ENCODE results near the gene BLMH.

The BLMH gene

DNA sequence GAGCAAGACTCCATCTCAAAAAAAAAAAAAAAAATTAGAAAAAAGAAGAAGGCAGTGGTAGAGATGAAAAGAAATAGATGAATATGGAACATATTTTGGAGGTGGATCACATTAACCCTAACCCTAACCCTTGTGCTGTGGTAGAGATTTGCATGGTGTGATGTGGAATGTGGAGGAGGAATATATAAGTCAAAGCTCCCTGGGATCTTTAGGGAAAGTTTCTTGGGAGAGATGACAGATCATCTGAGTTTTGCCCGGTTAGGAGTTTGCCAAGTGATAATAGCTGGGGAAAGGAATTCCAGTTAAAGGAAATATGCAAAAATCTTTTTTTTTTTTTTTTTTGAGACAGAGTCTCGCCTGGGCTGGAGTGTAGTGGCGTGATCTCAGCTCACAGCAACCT lies 13.0 kb upstream of the BLMH start:
- DNase-seq: no peak

DNA sequence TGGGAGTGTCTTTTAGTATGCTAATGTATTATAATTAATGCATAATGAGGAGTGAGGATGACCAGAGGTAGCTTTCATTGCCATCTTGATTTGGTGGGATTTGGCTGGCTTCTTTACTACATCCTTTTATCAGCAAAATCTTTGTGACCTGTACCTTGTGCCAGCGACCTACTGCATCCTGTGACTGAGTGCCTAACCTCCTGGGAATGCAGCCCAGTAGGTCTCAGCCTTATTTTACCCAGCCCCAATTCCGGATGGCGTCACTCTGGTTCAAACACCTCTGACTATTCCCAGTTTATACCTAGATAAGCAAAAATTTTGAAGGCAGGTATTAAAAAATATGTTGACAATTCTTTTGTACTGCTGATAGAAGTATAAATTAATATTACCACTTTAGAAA lies 10.5 kb upstream of the BLMH start:
- DNase-seq: no peak

- no peak for DNase-seq
Observed at GRCh38 chr17:30300818-30301217, 9.1 kb upstream of the BLMH start.

DNA sequence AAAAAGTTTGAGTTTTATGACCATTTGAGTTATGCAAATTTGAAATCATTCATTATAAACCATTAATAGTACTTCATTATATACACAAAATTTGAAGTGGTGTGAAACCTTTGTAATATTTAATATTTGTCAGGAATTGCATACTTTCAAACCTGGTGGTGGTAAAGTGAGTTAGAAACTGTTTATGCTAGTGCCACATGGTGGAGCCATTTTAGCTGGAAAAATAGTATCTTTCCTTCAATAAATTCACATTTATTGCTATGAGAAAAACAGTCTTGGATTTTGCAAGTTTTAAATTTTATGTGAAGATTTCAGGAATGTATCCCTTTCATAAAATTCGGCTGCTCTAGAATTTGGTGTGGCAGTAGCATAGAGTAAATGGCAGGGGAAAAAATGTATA lies 7.3 kb upstream of the BLMH start:
- DNase-seq: no peak

DNA sequence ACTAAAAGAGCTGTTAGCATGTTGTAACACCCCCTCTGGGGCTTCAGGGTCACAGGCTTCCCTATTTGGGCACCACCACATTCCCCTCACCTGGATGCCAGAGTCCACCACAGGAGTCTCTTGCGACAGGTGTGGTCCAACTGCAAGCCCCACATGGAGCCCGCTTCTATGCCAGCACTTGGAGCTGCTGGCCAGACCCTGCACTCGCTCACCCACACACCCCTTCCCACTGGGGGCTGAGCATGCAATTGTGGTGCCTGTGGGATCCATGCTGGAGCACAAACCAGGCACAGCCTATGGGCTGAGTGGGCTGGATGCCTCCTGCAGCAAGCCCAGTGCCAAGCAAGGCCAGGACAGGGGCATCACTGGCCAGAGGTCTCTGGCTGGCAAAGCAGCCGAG lies 6.0 kb upstream of the BLMH start:
- no peak for DNase-seq

DNA sequence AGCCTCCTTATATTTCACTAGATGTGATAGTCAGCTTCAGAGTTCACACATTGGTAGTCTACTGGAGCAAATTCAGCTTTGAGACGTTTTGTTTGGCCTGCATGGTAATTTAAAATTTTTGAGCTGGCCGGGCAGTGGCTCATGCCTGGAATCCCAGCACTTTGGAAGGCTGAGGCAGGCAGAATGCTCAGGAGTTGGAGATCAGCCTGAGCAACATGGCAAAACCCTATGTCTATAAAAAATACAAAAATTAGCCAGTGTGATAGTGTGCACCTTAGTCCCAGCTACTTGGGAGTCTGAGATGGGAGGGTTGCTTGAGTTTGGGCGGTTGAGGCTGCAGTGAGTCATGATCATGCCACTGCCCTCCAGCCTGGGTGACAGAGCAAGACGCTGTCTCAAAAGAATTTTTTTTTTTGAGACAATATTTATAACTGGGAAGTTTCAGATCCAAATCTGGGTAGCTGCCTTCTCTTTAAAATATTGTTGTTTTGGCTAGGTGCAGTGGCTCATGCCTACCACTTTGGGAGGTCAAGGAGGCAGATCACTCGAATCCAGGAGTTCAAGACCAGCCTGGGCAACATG lies 4.8 kb upstream of the BLMH start:
- DNase-seq: no peak

GRCh38 chr17:30292286-30292858 lies 628 bp upstream of the BLMH start:
- no peak for DNase-seq

GRCh38 chr17:30290696-30291542 lies 825 bp downstream of the BLMH start:
- no peak for DNase-seq

GRCh38 chr17:30290077-30290476 lies 1.7 kb downstream of the BLMH start:
- no peak for DNase-seq

DNA sequence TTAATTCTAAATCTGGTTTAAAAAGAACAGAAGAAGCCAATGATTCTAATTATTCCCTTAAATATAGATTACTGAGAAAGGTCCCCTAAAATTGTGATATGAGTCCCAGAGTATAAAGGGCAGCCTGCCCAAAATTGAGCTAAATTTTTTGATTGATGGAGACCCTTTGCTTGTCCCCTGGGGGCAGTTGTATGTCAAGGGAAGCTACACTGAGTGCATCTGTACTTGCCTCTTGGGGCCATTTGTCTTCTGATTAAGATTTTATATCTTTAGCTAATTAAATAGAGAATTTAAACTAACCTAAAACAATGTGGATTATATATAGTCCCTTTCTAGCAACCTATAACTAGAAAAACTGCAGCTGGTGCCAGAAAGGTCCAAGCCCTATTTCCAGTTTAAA lies 12.6 kb downstream of the BLMH start:
- no peak for DNase-seq

GRCh38 chr17:30278032-30278431 lies 13.7 kb downstream of the BLMH start:
- no peak for DNase-seq

- no peak for DNase-seq
Observed at GRCh38 chr17:30275911-30276310, 15.8 kb downstream of the BLMH start.

GRCh38 chr17:30274887-30275286 lies 16.9 kb downstream of the BLMH start:
- DNase-seq: no peak

- no peak for DNase-seq
Observed at GRCh38 chr17:30273373-30273772, 18.4 kb downstream of the BLMH start.

DNA sequence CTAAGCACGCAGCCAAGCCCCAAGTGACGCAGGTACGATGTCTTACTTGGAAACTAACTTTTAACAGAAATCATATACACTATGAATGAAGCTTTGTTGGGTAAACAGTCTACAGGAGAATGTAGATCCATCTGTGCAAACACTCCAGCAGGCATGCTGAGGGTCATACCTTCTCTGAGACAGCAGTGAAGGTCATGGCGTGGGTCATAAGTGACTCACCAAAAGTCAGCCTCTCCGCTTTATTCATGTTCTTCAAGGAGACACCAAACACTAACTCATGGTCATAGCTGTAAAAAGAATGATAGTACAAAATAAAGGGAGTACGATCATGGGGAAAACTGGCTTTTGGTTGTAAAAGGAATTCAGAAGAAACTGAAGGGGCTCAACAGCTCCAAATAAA lies 20.6 kb downstream of the BLMH start:
- DNase-seq: no peak

- no peak for DNase-seq
Observed at GRCh38 chr17:30267625-30268024, 24.1 kb downstream of the BLMH start.

- DNase-seq: no peak
Observed at GRCh38 chr17:30263552-30264333, 28.0 kb downstream of the BLMH start.

- DNase-seq: no peak
Observed at GRCh38 chr17:30256756-30257506, 34.8 kb downstream of the BLMH start.

DNA sequence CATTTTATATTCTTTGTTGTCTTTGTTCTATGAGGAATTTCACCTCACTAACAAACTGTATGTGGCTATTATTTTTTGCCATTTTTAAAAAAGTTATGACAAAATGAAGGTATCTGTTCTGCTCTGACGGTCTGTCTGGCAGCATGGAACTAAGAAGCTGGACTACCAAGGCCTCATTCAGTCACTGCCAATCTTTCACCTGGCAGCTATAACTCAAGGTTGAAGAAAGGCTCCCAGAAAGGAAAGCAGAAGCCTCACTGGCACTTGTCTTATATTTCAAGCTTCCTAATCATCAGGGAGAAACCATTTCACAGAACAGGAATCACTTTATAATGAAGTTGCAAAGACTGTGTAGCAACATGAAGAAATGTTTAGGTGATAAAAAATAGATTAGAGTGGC lies 37.6 kb downstream of the BLMH start:
- no peak for DNase-seq

- DNase-seq: no peak
Observed at GRCh38 chr17:30253312-30253711, 38.4 kb downstream of the BLMH start.

DNA sequence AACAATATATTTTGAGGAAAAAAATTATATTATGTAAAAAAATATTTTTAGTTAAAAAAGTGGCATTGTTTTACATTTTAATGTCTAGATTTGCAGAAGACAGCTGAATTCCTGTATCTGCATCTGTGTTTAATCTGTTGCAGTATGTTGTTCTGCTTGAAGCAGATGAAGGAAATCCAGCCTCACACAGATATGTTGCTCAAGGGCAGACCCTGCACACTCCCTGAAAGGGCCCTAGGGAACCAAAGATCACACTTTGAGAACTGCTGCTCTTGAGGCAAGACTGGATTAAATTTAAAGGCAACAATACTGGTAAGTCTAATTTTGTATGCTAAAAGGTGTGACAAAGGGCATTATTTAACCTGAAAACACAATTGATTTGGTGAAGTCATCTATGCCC lies 39.8 kb downstream of the BLMH start:
- DNase-seq: no peak

- no peak for DNase-seq
Observed at GRCh38 chr17:30249460-30249859, 42.3 kb downstream of the BLMH start.

DNA sequence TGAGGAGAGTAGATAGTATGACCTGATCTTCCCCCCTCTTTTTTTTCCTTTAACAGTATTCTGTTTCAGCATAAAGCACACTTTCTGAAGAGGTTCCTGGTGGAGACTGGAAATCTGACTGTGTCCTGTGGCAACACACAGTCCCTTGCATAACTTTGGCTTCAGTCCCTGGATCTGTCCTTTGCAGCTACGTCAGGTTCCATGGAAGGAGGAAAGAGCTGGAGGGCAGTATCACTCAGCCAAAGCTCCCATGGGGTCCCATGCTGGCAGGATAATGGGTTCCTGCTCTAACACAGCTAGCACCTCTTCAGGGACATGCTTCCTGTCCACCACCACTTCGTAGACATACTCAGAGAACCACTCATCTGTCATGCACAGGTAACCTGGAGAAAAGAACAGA lies 43.0 kb downstream of the BLMH start:
- DNase-seq: no peak

Measured in NCI-H187 (cell line).